Ovary (tissue), 3 donors: ENCODE measurements around the gene HSD11B2.

ENCODE experiments used
- CTCF ChIP-seq, 3 donors: fragments of 450-650 bp in 2 of 3; fragments of 200-600 bp in 1 of 3; IDR thresholded peaks; one replicate each; pipeline versions ENCODE4 v1.5.1 to v1.8.0; 2016 to 2022; ENCODE audit warnings: antibody characterized with exemption in 3 of 3, mild to moderate bottlenecking in 1 of 3
- EP300 ChIP-seq: sonication (generic); formaldehyde crosslinking; IDR thresholded peaks from one replicate; pipeline ENCODE4 v1.6.1; 2017; ENCODE audit warnings: antibody characterized with exemption
- POLR2A ChIP-seq: fragments of 450-650 bp; IDR thresholded peaks from one replicate; pipeline ENCODE4 v1.6.1; 2017; ENCODE audit warnings: antibody characterized with exemption, mild to moderate bottlenecking, moderate library complexity
- donor health status: DM: no; HTN: no; CAD: no.

- no peak for TF ChIP-seq EP300
- no peak for TF ChIP-seq CTCF (IDR thresholded peaks at IDR 0.05)
- TF ChIP-seq POLR2A, result no peak
Measured at GRCh38 chr16:67436640-67437193, 5.8 kb downstream of the HSD11B2 start.
